ENCODE results near the gene PTP4A1.

Gene PTP4A1

DNA sequence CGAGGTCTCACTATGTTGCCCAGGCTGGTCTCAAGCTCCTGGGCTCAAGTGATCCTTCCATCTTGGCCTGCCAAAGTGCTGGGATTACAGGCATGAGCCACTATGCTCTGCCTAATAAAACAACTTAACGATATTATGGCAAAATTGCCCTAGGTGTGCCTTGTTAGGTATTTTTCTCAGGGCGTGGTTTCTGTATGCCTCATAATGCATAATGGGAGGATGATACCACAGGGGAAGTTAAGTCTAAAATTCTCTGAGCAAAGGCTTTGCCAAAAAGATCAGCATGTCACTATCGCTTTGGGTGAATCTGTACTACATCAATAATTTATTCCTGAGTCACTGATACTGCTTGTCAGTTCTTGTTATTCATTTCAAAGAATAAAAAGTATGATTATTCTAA is 15.9 kb upstream of the PTP4A1 start:
- no peak for DNase-seq (ENCODE audit: low read depth in 2 of 2)

DNA sequence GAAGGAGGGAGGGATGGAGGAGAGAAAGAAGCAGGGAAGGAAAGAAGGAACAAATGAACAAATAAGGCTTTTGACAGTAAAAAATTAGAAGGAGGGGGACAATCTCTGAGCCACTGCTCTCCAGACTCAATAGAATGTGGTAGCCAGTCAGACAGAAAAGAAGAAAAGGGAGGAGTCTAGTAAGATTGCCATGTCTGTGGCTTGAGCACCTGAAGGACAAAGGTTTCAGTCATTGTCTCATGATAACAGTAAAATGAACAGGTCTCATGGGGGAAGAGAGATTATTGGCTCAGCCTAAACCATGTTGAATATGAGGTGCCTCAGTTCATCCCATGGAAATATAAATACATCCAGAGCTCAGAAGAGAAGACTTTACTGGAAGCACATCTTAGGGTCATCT is 14.0 kb upstream of the PTP4A1 start:
- no peak for DNase-seq (ENCODE audit: low read depth in 2 of 2)

DNA sequence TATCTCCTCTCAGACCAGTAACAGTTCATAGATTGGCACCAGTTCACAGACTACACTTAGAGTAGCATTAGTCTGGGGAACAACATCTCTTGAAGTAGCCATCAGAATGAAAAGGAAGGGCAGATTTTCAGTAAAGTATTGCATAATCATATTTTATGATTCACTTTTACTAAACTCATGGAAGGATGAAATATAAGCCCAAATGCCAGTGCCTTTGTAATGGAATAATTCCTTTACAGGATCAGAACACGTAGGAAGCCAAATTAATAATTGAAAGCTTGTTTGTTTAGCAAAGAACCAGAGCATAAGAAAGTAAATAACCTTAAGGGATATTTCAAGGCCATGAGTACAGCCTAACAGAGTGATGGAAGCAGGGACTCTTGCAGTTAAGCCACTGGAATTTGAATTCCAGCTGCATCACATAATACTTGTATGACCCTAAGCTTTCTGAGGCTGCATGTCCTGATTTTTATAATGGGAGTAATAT is 11.4 kb upstream of the PTP4A1 start:
- no peak for DNase-seq (ENCODE audit: low read depth in 2 of 2)

DNA sequence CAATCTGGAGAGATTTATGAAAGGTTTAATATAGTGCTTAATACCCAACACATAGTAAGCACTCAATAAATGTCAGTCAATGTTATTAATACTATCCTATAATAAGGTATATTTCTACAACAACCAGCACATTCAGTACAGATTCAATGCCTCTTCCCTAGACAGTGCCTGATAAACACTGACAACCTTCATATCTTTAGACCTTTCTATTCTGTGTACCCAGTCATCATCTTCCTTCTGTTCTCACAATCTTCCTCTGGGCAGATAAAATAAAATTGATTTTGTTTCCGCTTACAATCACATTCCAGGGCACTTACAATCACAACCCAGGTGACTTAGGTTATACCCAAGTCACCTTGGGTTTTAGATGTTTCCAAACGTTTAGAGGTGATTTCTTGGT is 11.0 kb upstream of the PTP4A1 start:
- no peak for DNase-seq (ENCODE audit: low read depth in 2 of 2)

DNA sequence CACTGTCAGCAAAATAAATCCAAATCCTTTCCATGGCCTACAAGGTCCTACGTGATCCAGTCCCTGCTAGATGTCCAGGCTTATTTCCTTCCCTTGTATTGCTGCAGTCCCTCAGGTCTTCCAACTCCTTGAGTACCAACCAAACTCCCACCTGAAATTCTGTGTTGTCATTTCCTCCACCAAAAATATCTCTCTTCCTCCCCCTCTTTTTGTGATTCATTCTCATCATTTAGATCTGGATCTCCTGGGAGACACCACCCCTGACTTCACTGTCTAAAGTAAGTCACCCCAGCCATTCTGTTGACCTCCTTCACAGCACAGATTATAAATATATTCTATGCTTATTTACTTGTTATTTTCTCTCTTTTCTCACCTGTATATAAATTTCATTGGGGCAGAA is 9.0 kb upstream of the PTP4A1 start:
- DNase-seq (ENCODE audit: low read depth in 2 of 2) = no peak

DNA sequence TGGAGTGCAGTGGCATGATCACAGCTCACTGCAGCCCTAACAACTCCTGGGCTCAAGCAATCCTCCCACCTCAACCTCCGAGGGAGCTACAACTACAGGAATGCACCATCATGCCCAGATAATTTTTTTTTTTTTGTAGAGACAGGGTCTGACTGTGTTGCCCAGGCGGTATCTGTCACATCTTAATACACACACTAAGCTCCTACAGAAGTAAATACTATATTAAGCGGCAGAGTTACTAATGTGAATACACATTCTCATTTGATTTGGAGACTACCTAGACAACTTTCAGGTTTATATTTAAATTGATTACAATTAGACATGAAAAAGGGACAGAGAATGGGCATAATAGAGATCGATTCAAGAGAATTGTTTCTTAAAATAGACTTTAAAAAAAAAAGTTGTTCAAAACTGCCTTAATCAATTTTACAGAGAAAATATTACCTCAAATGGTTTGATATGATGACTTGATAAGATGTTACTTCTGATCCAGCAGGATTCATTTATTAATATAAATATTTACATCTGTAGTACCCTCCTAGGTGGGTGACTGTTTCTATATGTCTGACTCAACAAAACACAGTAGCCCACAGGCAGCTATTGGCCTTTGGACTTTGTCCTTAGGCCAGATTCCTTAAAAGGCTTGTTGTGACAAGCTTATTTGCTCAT is 7.1 kb upstream of the PTP4A1 start:
- no peak for DNase-seq (ENCODE audit: low read depth in 2 of 2)

DNA sequence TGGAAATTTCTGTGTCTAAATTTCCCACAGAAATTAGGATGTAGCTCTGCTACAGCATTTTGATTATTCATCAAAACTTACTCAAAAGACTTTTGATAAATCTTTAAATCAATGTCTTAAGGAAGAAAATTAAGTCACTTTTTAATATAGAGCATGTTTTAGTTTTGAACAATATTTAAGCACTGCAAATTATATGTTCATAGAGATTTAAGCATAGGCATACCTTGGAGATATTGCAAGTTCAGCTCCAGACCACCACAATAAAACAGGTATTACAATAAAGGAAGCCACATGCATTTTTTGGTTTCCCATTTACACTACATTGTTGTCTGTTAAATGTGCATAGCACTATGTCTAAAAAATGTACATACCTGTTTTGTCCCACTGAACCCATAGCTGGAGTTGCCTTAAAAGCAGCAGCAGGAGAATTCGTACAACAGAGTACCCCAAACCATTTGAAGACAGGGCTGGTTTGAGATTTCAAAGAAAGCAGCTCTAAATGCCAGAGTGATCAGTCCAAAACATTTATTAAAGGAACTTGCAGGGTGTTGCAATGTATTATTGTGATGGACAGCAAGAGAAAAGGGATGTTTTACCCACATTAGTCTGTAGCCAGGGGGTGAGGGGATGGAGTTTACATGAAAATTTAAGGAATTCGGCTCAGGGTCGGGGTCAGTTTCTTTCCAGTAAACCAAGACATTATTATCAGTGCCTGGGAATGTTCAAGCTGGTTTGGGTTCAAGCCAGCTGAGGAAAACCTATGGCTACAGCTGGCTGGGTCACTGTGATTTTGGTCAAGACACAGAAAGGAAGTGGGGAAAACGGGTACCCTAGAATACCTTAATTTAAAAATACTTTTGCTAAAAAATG is 6.3 kb upstream of the PTP4A1 start:
- DNase-seq (ENCODE audit: low read depth in 2 of 2) = no peak

DNA sequence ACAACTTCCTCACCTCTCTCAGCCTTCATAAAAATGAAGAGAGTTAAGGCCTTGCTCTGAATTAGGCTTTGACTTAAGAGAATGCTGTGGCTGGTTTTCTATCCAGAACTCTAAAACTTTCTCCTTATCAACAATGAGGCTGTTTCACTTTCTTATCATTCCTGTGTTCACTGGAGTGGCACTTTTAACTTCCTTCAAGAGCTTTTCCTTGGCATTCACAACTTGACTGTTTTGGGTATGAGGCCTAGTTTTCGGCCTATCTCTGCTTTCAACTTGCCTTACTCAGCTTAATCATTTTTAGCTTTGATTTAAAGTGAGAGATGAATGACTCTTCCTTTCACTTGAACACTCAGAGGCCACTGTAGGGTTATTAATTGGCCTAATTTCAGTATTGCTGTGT is 4.3 kb upstream of the PTP4A1 start:
- no peak for DNase-seq (ENCODE audit: low read depth in 2 of 2)

DNA sequence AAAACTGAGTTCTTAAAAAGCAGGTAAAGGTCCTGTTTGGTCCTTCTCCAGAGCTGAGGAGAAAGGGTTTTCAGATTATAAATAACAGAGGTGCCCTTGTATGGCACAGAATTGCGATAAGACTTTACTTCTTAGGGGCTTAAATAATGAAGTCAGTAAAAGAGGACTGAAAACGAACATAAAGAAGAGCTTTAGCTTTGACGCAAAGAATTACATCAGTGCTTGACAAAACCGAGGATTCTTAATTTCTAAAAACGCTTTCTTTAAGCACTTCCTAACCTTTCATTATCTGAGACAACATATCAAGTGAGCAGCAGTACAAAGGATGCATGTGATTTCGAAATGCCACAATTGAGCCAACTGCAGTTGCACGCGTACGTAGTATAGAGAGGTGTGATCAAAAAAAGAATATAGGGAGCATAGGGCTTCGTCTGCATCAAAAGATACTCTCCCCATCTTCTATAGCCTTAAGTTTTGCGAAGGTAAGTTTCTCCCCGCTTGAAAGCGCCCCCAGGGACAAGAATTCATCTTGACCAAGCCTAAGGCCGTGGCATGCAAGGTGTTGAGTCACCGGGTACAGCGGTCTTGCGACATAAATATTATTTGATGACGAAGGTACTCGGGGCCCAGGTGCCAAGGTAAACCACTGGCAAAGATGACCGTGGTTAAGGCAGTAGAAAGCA is 778 bp upstream of the PTP4A1 start:
- peak; percentile 8 to 9 for DNase-seq (ENCODE audit: low read depth in 2 of 2)

DNA sequence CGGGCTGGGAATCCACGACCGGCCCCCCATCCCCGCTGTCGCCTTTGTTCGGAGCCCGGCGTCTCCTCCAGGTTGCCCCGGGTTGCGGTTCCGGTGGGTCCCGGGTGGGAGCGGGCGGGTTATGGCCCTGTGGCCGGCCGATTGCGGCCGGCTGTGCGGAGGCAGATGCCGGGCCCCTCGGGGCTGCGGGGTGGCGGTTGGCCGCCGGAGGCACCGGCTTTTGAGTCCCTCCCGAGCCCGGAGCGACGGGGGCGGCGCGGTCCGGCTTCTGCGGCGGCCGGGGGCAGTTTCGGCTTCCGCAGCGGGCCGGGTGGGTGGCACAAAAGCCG is 431 bp downstream of the PTP4A1 start:
- no peak for DNase-seq (ENCODE audit: low read depth in 2 of 2)

DNA sequence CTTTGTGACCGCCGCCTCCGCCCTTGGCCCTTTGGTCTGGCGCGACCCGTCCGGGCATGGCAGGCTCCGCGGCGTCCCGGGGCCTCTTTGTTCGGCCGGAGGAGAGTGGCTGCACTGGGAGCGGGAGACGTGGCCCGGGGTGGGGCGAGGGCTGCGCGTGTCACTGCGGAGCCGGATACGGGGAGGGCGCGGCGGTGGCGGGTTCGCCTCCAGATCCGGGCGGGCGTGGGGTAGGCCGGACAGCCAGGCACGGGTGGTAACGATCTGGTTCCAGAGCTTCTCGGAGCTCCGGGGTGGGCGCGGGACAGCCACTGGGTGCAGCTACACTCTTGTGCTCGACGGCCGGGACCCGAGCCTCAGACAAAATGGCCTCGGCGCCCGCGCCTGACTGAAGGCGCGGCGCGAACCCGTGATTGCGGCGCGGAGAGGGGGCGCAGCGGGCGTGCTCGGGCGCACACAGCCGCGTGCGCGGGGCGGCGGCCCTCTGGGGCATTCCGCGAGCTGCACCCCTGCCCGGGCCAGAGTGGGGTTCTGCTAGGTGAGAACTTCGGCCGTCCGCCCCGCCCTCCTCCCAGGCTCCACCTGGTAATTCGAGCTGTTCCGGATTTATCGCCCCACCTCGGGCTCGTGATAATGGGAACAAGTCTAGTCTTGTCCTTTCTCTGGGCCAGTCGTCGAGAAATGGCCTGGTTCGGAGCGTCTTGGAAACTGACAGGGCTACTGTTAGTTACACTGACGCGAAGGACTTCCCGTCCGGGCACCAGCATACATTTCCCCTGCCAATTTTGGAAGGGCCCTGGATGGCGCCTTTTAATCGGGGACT is 1.0 kb downstream of the PTP4A1 start:
- peak; percentile 50 to 51 for DNase-seq (ENCODE audit: low read depth in 2 of 2)

DNA sequence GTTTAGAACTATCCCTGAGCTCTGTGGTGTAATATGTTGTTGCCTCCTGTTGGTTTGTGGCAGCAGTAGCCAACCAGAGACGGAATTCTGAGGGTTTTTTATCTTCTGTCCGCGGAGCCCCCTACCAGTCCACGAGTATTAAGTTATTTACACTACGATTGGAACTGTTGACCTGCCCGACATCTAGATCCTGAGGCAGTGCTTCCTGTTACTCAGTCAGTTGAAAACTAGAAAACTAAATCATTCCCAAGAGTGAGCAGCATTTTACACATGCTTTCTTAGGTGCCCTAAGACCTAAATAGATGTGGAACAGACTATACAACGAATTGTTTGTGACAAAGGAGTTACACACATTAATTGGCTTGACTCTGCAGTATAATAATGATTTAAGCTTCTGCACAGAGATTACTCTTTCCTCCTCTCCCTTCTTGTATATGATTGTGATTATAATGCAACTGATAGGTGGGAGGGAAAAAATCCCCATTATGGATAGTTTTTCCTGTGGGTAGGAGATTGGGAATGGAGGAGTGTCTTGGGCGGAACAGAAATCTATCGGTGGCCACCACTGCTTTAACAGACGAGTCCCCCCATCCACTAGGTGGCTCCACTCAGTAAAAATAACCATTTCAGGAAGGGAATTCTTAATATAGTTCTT is 1.7 kb downstream of the PTP4A1 start:
- DNase-seq (ENCODE audit: low read depth in 2 of 2) = no peak

DNA sequence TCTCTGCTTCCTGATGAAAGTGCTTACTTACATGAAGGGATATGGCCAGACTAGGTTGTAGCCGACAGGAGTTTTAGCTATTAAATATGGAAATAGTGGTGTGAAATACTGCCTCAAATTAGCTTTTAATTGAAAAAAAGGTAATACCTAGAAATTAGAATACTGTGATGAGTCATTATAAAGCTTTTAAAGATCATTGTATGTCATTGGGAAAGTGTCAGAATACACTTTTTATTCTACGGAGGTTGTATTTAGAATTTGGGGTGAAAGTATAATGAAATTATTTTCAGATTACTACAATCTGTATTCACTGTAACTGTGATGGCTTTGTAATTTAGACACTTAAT is 2.2 kb downstream of the PTP4A1 start:
- DNase-seq (ENCODE audit: low read depth in 2 of 2) = no peak

DNA sequence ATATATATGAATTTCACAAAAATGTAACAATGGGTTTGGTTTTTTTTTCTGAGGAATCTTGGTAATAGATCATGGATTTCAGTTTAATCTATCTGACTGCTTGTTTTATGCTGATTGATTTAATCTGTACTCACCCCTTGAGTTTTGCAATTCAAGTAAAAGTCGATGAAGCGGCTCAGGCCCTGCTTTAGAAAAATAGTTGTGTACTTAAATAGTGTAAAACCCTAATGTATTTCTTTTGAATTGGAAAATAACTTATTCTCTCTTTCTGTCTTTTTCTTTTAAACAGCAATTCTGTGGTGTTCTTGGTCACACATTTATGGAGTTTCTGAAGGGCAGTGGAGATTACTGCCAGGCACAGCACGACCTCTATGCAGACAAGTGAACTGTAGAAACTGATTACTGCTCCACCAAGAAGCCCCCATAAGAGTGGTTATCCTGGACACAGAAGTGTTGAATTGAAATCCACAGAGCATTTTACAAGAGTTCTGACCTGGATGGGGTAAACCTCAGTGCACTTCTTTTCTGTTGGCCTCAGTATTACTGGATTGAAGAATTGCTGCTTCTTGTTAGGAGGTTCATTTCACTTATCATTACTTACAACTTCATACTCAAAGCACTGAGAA is 4.0 kb downstream of the PTP4A1 start:
- no peak for DNase-seq (ENCODE audit: low read depth in 2 of 2)

DNA sequence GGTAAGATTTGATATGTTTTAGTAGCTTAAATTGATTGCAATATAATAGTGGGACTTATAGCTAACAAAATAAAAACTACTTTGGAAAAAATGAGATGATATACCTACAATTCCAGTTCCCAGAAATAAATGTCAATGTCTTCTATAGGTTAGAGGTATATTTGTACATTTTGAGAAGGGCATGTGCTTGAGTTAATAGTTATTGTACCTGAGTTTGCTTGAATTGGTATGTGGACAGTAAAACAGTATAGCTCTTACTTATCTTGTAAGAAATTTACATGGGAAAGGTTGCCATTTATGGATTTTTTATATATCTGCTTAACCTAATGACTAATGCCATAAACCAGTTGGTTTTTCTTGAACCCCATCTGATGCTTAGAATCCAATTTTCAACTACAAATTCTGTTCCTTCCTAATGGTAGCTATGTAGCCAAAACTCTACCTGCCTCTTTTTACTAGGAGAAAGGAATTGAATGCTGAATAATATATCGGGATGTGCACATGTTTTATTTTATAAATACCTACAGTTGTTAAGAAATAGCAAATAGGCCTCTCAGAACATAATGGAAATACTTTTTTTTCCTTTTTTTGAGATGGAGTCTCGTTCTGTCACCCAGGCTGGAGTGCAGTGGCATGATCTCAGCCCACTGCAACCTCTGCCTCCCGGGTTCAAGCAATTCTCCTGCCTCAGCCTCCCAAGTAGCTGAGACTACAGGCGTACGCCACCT is 4.9 kb downstream of the PTP4A1 start:
- no peak for DNase-seq (ENCODE audit: low read depth in 2 of 2)

DNA sequence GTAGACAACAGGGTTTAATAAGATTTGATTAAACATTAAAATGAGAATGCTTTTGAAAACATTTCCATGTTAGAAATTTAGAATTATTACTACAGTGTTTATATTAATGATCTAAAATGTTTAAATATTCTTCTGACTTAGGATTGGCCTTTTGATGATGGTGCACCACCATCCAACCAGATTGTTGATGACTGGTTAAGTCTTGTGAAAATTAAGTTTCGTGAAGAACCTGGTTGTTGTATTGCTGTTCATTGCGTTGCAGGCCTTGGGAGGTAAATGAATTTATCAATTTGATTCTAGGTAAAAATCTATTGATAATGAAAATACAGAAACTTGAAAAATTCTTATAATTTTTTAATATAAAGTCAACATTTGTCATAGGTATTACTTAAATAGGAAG is 6.5 kb downstream of the PTP4A1 start:
- DNase-seq (ENCODE audit: low read depth in 2 of 2) = no peak

DNA sequence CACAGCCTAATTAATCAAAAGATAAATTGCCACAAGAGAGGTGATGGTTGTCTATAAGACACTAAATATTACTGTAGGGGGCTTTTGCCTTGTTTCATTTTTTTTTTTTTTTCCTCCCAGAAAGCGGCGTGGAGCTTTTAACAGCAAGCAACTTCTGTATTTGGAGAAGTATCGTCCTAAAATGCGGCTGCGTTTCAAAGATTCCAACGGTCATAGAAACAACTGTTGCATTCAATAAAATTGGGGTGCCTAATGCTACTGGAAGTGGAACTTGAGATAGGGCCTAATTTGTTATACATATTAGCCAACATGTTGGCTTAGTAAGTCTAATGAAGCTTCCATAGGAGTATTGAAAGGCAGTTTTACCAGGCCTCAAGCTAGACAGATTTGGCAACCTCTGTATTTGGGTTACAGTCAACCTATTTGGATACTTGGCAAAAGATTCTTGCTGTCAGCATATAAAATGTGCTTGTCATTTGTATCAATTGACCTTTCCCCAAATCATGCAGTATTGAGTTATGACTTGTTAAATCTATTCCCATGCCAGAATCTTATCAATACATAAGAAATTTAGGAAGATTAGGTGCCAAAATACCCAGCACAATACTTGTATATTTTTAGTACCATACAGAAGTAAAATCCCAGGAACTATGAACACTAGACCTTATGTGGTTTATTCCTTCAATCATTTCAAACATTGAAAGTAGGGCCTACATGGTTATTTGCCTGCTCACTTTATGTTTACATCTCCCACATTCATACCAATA is 7.8 kb downstream of the PTP4A1 start:
- no peak for DNase-seq (ENCODE audit: low read depth in 2 of 2)

DNA sequence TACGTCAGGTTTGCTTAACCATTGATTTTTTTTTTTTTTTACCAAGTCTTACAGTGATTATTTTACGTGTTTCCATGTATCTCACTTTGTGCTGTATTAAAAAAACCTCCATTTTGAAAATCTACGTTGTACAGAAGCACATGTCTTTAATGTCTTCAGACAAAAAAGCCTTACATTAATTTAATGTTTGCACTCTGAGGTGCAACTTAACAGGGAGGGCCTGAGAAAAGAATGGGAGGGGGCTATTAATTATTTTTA is 8.4 kb downstream of the PTP4A1 start:
- DNase-seq (ENCODE audit: low read depth in 2 of 2) = no peak

DNA sequence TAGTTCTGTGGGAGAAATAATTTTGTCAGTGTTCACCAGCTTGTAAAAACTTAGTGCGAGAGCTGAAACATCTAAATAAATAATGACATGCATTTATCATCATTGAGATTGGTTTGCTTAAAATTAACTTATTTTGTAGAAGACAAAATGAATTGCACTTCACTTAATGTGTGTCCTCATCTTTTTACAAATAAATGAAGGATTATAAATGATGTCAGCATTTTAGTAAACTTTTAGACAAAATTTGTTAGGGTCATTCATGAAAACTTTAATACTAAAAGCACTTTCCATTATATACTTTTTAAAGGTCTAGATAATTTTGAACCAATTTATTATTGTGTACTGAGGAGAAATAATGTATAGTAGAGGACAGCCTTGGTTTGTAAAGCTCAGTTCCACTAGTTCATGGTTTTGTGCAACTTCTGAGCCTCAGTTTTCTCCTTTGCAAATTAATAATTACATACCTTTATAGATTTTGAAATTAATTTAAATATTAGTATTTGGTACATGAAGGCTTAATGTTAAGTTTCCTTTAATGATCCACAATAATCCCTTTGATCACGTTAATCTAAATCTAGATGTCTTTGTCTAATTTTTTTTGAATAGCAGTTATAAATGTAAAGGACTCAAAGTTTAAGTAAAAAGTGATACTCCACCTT is 9.2 kb downstream of the PTP4A1 start:
- no peak for DNase-seq (ENCODE audit: low read depth in 2 of 2)
